Measurements from ENCODE around the gene C16orf78.

Gene C16orf78

GRCh38 chr16:49373504-49373903, at the start of gene C16orf78:
C16orf78 (plus strand) TSS chr16:49373804; CDS start chr16:49373940, 136 bp downstream.
- no peak for DNase-seq

GRCh38 chr16:49324703-49325102, 48.9 kb upstream of the C16orf78 start:
- no peak for DNase-seq

- no peak for DNase-seq
Measured at GRCh38 chr16:49327466-49327865, 46.1 kb upstream of the C16orf78 start.

- no peak for DNase-seq
Measured at GRCh38 chr16:49328325-49328724, 45.3 kb upstream of the C16orf78 start.

- DNase-seq: no peak
Measured at GRCh38 chr16:49330562-49331201, 42.9 kb upstream of the C16orf78 start.

- DNase-seq: no peak
Measured at GRCh38 chr16:49332589-49333258, 40.9 kb upstream of the C16orf78 start.

GRCh38 chr16:49333259-49333597, 40.4 kb upstream of the C16orf78 start:
- DNase-seq: no peak

GRCh38 chr16:49335828-49336227, 37.8 kb upstream of the C16orf78 start:
- DNase-seq: no peak

- DNase-seq: no peak
Measured at GRCh38 chr16:49336581-49336980, 37.0 kb upstream of the C16orf78 start.

GRCh38 chr16:49337814-49338350, 35.7 kb upstream of the C16orf78 start:
- DNase-seq: no peak

- DNase-seq: no peak
Measured at GRCh38 chr16:49338611-49339265, 34.9 kb upstream of the C16orf78 start.

GRCh38 chr16:49340466-49340865, 33.1 kb upstream of the C16orf78 start:
- DNase-seq: no peak

- no peak for DNase-seq
Measured at GRCh38 chr16:49341706-49342105, 31.9 kb upstream of the C16orf78 start.

GRCh38 chr16:49342336-49343265, 31.0 kb upstream of the C16orf78 start:
- DNase-seq: no peak

GRCh38 chr16:49343291-49343690, 30.3 kb upstream of the C16orf78 start:
- DNase-seq: no peak

- no peak for DNase-seq
Measured at GRCh38 chr16:49344401-49344800, 29.2 kb upstream of the C16orf78 start.

GRCh38 chr16:49345829-49346228, 27.8 kb upstream of the C16orf78 start:
- DNase-seq: no peak

- DNase-seq: no peak
Measured at GRCh38 chr16:49346459-49346858, 27.1 kb upstream of the C16orf78 start.

GRCh38 chr16:49347476-49347875, 26.1 kb upstream of the C16orf78 start:
- no peak for DNase-seq

GRCh38 chr16:49348408-49349176, 25.0 kb upstream of the C16orf78 start:
- DNase-seq: no peak

- DNase-seq: no peak
Measured at GRCh38 chr16:49349446-49350168, 24.0 kb upstream of the C16orf78 start.

Data from stimulated activated CD4-positive, alpha-beta T cell treated with anti-CD3 and anti-CD28 coated beads, Interleukin-12 subunit alpha, Interleukin-12 subunit beta, amount 100 ng/mL, for 4 hours (primary cell).